WTC11 (cell line): Measurements from ENCODE around the gene NDRG2.

Source experiments
- CBFB ChIP-seq: sonication (generic); formaldehyde crosslinking; IDR thresholded peaks from 2 replicates; pipeline ENCODE4 v1.8.1; 2022; ENCODE audit warnings: mild to moderate bottlenecking, low read depth, missing genetic modification reagents
- CTCF ChIP-seq: fragments of 200-600 bp; IDR thresholded peaks from 2 replicates; pipeline ENCODE4 v1.8.0; 2022; ENCODE audit warnings: antibody characterized with exemption
- E2F5 ChIP-seq: sonication (generic); formaldehyde crosslinking; IDR thresholded peaks from 2 replicates; pipeline ENCODE4 v1.8.1; 2022; ENCODE audit warnings: mild to moderate bottlenecking, moderate library complexity, missing genetic modification reagents
- ELF4 ChIP-seq: sonication (generic); formaldehyde crosslinking; IDR thresholded peaks from 2 replicates; pipeline ENCODE4 v1.8.1; 2022; ENCODE audit warnings: low read depth, mild to moderate bottlenecking, moderate library complexity, missing genetic modification reagents
- FOXK1 ChIP-seq: sonication (generic); formaldehyde crosslinking; IDR thresholded peaks from 2 replicates; pipeline ENCODE4 v1.8.0; 2022; ENCODE audit warnings: mild to moderate bottlenecking, moderate library complexity, missing genetic modification reagents
- GRHL2 ChIP-seq: fragments of 250-450 bp; sonication (Bioruptor Pico); IDR thresholded peaks from 2 replicates; pipeline ENCODE4 v1.8.0; 2022; ENCODE audit warnings: mild to moderate bottlenecking, moderate library complexity; ENCODE audit not compliant: insufficient replicate concordance, severe bottlenecking
- GTF2I ChIP-seq: fragments of 250-450 bp; sonication (Bioruptor Pico); conservative IDR thresholded peaks from 2 replicates; pipeline ENCODE4 v1.4.0; 2021; ENCODE audit warnings: mild to moderate bottlenecking
- JUN ChIP-seq: sonication (generic); formaldehyde crosslinking; IDR thresholded peaks from 2 replicates; pipeline ENCODE4 v1.8.0; 2023; ENCODE audit warnings: mild to moderate bottlenecking, missing genetic modification reagents
- KAT7 ChIP-seq: sonication (generic); formaldehyde crosslinking; IDR thresholded peaks from 2 replicates; pipeline ENCODE4 v1.8.1; 2023; ENCODE audit warnings: missing genetic modification reagents, mild to moderate bottlenecking, borderline replicate concordance
- TEAD1 ChIP-seq: sonication (generic); formaldehyde crosslinking; IDR thresholded peaks from 2 replicates; pipeline ENCODE4 v1.8.0; 2022; ENCODE audit warnings: mild to moderate bottlenecking, missing genetic modification reagents
- ZNF219 ChIP-seq: sonication (generic); formaldehyde crosslinking; IDR thresholded peaks from 2 replicates; pipeline ENCODE4 v1.8.0; 2023; ENCODE audit warnings: missing genetic modification reagents, mild to moderate bottlenecking, borderline replicate concordance
- ZNF232 ChIP-seq: sonication (generic); formaldehyde crosslinking; IDR thresholded peaks from 2 replicates; pipeline ENCODE4 v1.8.0; 2022; ENCODE audit warnings: mild to moderate bottlenecking, missing genetic modification reagents
- ZNF263 ChIP-seq: sonication (generic); formaldehyde crosslinking; IDR thresholded peaks from 2 replicates; pipeline ENCODE4 v1.8.1; 2022; ENCODE audit warnings: low read depth, mild to moderate bottlenecking, moderate library complexity, missing genetic modification reagents
- ZSCAN18 ChIP-seq: fragments of 250-450 bp; sonication (Bioruptor Pico); IDR thresholded peaks from 2 replicates; pipeline ENCODE4 v2.1.2; 2022; ENCODE audit warnings: mild to moderate bottlenecking, moderate library complexity

GRCh38 chr14:21022686-21023085 is 2.2 kb downstream of the NDRG2 start:
- TF ChIP-seq CTCF = no peak
- no peak for TF ChIP-seq ZNF232 (CRISPR knock-in tag)
- no peak for TF ChIP-seq ZSCAN18 (CRISPR knock-in tag)
- no peak for TF ChIP-seq ZNF263
- no peak for TF ChIP-seq GTF2I (CRISPR knock-in tag)
- TF ChIP-seq ZNF219 = no peak
- no peak for TF ChIP-seq CBFB (CRISPR knock-in tag)
- no peak for TF ChIP-seq GRHL2 (CRISPR knock-in tag)
- TF ChIP-seq ELF4 = no peak
- no peak for TF ChIP-seq FOXK1 (CRISPR knock-in tag)
- TF ChIP-seq JUN (CRISPR knock-in tag) = no peak
- TF ChIP-seq E2F5 (CRISPR knock-in tag) = no peak
- no peak for TF ChIP-seq TEAD1 (CRISPR knock-in tag)
- TF ChIP-seq KAT7 (CRISPR knock-in tag) = no peak
